ENCODE results near the gene LUZP2. TPM values are rescaled to one million over a fixed set of nuclear protein-coding genes. Genes with fewer than 3 reads are reported as not detected.

The LUZP2 gene
- polyA plus RNA-seq, 1 donor from 2014 or later = 15.5 TPM

- Histone ChIP-seq H3K27ac (ENCODE audit: low read length) (no peak overlapping the region), H3K36me3 (ENCODE audit: insufficient read depth, low read length) (no peaks in the 10 kb centered on the region)
Observed at GRCh38 chr11:25037431-25037830, 540.6 kb downstream of the LUZP2 start.

DNA sequence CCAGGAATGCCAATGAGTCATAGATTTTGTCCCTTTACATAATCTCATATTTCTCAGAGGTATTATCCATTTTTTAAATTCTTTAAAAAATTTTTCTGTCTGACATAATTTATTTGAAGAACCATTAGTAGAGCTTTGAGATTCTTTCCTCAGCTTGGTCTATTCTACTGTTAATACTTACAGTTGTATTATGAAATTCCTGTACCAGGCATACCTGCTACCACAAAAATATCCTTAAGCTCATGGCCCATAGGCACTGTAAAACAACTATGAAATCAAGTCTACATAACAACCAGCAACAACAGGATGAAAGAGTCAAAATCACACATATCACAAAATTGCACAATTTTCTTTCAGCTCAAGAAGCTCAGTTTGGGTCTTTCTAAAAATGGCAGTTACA is 541.3 kb downstream of the LUZP2 start:
- no peaks in the 10 kb centered on the region for H3K36me3 ChIP-seq (ENCODE audit: insufficient read depth, low read length)
- no peaks in the 10 kb centered on the region for H3K9me3 ChIP-seq (ENCODE audit: low read length)
- no peaks in the 10 kb centered on the region for H3K27me3 ChIP-seq (ENCODE audit: insufficient read depth, low read depth, low read length)
- H3K9me2 ChIP-seq (ENCODE audit: insufficient read depth, low read length) = no peaks in the 10 kb centered on the region
- no peaks in the 10 kb centered on the region for H3F3A ChIP-seq (ENCODE audit: insufficient read depth, low read length, poor library complexity, severe bottlenecking)
- no peak overlapping the region for H3K9ac ChIP-seq (ENCODE audit: low read length)
- no peak overlapping the region for H2AFZ ChIP-seq (ENCODE audit: low read depth, low read length)
- H3K4me3 ChIP-seq (ENCODE audit: low read length) = no peak overlapping the region
- no peak overlapping the region for H3K4me2 ChIP-seq (ENCODE audit: low read length)
- no peaks in the 10 kb centered on the region for H4K20me1 ChIP-seq (ENCODE audit: insufficient read depth)
- H3K79me2 ChIP-seq (replicated peaks; ENCODE audit: insufficient read depth, low read length) = no peaks in the 10 kb centered on the region
- TF ChIP-seq POLR2AphosphoS5 (IDR thresholded peaks at IDR 0.05) (no peak), SMC3 (conservative IDR thresholded peaks at IDR 0.05; ENCODE audit: poor library complexity) (no peak), EZH2 (IDR thresholded peaks at IDR 0.05; ENCODE audit: borderline replicate concordance, insufficient read depth, low read length, poor library complexity, severe bottlenecking) (no peak), MXI1 (conservative IDR thresholded peaks at IDR 0.05; ENCODE audit: poor library complexity, severe bottlenecking) (no peak), EP300 (conservative IDR thresholded peaks at IDR 0.05; ENCODE audit: poor library complexity, severe bottlenecking) (no peak)
- TF ChIP-seq, protein P1, sequence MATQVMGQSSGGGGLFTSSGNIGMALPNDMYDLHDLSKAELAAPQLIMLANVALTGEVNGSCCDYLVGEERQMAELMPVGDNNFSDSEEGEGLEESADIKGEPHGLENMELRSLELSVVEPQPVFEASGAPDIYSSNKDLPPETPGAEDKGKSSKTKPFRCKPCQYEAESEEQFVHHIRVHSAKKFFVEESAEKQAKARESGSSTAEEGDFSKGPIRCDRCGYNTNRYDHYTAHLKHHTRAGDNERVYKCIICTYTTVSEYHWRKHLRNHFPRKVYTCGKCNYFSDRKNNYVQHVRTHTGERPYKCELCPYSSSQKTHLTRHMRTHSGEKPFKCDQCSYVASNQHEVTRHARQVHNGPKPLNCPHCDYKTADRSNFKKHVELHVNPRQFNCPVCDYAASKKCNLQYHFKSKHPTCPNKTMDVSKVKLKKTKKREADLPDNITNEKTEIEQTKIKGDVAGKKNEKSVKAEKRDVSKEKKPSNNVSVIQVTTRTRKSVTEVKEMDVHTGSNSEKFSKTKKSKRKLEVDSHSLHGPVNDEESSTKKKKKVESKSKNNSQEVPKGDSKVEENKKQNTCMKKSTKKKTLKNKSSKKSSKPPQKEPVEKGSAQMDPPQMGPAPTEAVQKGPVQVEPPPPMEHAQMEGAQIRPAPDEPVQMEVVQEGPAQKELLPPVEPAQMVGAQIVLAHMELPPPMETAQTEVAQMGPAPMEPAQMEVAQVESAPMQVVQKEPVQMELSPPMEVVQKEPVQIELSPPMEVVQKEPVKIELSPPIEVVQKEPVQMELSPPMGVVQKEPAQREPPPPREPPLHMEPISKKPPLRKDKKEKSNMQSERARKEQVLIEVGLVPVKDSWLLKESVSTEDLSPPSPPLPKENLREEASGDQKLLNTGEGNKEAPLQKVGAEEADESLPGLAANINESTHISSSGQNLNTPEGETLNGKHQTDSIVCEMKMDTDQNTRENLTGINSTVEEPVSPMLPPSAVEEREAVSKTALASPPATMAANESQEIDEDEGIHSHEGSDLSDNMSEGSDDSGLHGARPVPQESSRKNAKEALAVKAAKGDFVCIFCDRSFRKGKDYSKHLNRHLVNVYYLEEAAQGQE (IDR thresholded peaks at IDR 0.05; ENCODE audit: borderline replicate concordance) = no peak
- H3K27ac ChIP-seq (ENCODE audit: low read length) = no peak overlapping the region

More at GRCh38 chr11:25037431-25037830, 540.6 kb downstream of the LUZP2 start:
- Histone ChIP-seq H3F3A (ENCODE audit: insufficient read depth, low read length, poor library complexity, severe bottlenecking) (no peaks in the 10 kb centered on the region), H4K20me1 (ENCODE audit: insufficient read depth) (no peaks in the 10 kb centered on the region), H3K79me2 (replicated peaks; ENCODE audit: insufficient read depth, low read length) (no peaks in the 10 kb centered on the region), H3K4me2 (ENCODE audit: low read length) (no peak overlapping the region), H3K9ac (ENCODE audit: low read length) (no peak overlapping the region), H2AFZ (ENCODE audit: low read depth, low read length) (no peak overlapping the region), H3K27me3 (ENCODE audit: insufficient read depth, low read depth, low read length) (no peaks in the 10 kb centered on the region), H3K9me2 (ENCODE audit: insufficient read depth, low read length) (no peaks in the 10 kb centered on the region), H3K9me3 (ENCODE audit: low read length) (no peaks in the 10 kb centered on the region), H3K4me3 (ENCODE audit: low read length) (no peak overlapping the region)
- TF ChIP-seq, protein P1 (IDR thresholded peaks at IDR 0.05; ENCODE audit: borderline replicate concordance) = no peak
- no peak for TF ChIP-seq TAF1 (IDR thresholded peaks at IDR 0.05; ENCODE audit: low read depth)
- TF ChIP-seq, protein P2, sequence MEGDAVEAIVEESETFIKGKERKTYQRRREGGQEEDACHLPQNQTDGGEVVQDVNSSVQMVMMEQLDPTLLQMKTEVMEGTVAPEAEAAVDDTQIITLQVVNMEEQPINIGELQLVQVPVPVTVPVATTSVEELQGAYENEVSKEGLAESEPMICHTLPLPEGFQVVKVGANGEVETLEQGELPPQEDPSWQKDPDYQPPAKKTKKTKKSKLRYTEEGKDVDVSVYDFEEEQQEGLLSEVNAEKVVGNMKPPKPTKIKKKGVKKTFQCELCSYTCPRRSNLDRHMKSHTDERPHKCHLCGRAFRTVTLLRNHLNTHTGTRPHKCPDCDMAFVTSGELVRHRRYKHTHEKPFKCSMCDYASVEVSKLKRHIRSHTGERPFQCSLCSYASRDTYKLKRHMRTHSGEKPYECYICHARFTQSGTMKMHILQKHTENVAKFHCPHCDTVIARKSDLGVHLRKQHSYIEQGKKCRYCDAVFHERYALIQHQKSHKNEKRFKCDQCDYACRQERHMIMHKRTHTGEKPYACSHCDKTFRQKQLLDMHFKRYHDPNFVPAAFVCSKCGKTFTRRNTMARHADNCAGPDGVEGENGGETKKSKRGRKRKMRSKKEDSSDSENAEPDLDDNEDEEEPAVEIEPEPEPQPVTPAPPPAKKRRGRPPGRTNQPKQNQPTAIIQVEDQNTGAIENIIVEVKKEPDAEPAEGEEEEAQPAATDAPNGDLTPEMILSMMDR (IDR thresholded peaks at IDR 0.05; ENCODE audit: poor library complexity, severe bottlenecking) = no peak
- TF ChIP-seq EZH2 (IDR thresholded peaks at IDR 0.05; ENCODE audit: borderline replicate concordance, insufficient read depth, low read length, poor library complexity, severe bottlenecking) = no peak
- no peak for TF ChIP-seq POLR2AphosphoS5 (IDR thresholded peaks at IDR 0.05)
- no peak for TF ChIP-seq SMC3 (conservative IDR thresholded peaks at IDR 0.05; ENCODE audit: poor library complexity)
- no peak for TF ChIP-seq EP300 (conservative IDR thresholded peaks at IDR 0.05; ENCODE audit: poor library complexity, severe bottlenecking)
- TF ChIP-seq RAD21 (conservative IDR thresholded peaks at IDR 0.05) = no peak
- no peak for TF ChIP-seq MXI1 (conservative IDR thresholded peaks at IDR 0.05; ENCODE audit: poor library complexity, severe bottlenecking)

Measured in neural cell (in vitro differentiated cells).